HepG2 (cell line): ENCODE results near the gene CKS1B. TPM values are rescaled to one million over a fixed set of nuclear protein-coding genes. Genes with fewer than 3 reads are reported as not detected.
A peak's percentile ranks its signal among the peaks of the same experiment; 100 is the strongest.

Experiments used
- ARID5B ChIP-seq: IDR thresholded peaks from 2 replicates; pipeline ENCODE4 v1.4.0; 2020; ENCODE audit warnings: mild to moderate bottlenecking, missing genetic modification reagents
- CEBPG ChIP-seq: IDR thresholded peaks from 2 replicates; pipeline ENCODE4 v1.6.1; 2016
- DMTF1 ChIP-seq: sonication (generic); formaldehyde crosslinking; IDR thresholded peaks from 2 replicates; pipeline ENCODE4 v1.4.0; 2020; ENCODE audit warnings: mild to moderate bottlenecking, missing genetic modification reagents
- HNF4G ChIP-seq, 2 experiments: sonication (generic) in 1 of 2; formaldehyde crosslinking in 1 of 2; IDR thresholded peaks; 2 replicates each; pipeline versions ENCODE4 v1.4.0 to v1.6.1; 2011 to 2020; ENCODE audit warnings: borderline replicate concordance in 2 of 2, low read depth in 2 of 2, mild to moderate bottlenecking in 2 of 2, low read length in 1 of 2, missing genetic modification reagents in 1 of 2, moderate library complexity in 1 of 2
- KDM3A ChIP-seq: IDR thresholded peaks from 2 replicates; pipeline ENCODE4 v1.6.1; 2018; ENCODE audit warnings: low read depth, missing compliant biosample characterization
- MXI1 ChIP-seq: IDR thresholded peaks from 3 replicates; pipeline ENCODE4 v1.6.1; 2012; ENCODE audit warnings: low read depth, low read length, inconsistent platforms, borderline replicate concordance
- YEATS4 ChIP-seq: sonication (generic); formaldehyde crosslinking; IDR thresholded peaks from 2 replicates; pipeline ENCODE4 v1.4.0; 2020; ENCODE audit warnings: missing genetic modification reagents, borderline replicate concordance
- ZBTB7B ChIP-seq: sonication (generic); formaldehyde crosslinking; IDR thresholded peaks from 2 replicates; pipeline ENCODE4 v1.4.0; 2020; ENCODE audit warnings: missing genetic modification reagents
- ZNF34 ChIP-seq: sonication (generic); formaldehyde crosslinking; IDR thresholded peaks from 2 replicates; pipeline ENCODE4 v1.4.0; 2020; ENCODE audit warnings: mild to moderate bottlenecking, missing genetic modification reagents, borderline replicate concordance
- polyA plus RNA-seq, 8 experiments: library from polyadenylated mRNA; depleted of rRNA in 3 of 8; stranded (reverse) in 7 of 8; unstranded in 1 of 8; fragments of >200 nt; fragmentation: Illumina TruSeq in 4 of 8; extraction: Trizol in 4 of 8; gene quantifications; 2 replicates each; pipeline versions ENCODE4 v1.2.1 to v1.2.3, GENCODE V29; 2011 to 2016; ENCODE audit warnings: low read depth in 4 of 8, missing spikeins in 1 of 8, mixed read lengths in 1 of 8; ENCODE audit not compliant: insufficient read depth in 1 of 8
- total RNA-seq, 5 experiments: library from RNA; depleted of rRNA; stranded (reverse); fragments of >200 nt; fragmentation: Illumina TruSeq; extraction: Trizol; gene quantifications; 2 replicates each; pipeline ENCODE4 v1.2.3, GENCODE V29; 2016; ENCODE audit warnings: low read depth in 1 of 5
- TF ChIP-seq, protein P1 (sequence below): sonication (generic); formaldehyde crosslinking; IDR thresholded peaks from 2 replicates; pipeline ENCODE4 v1.5.1; 2020; ENCODE audit warnings: mild to moderate bottlenecking, missing genetic modification reagents, moderate library complexity
- TF ChIP-seq, protein P2 (sequence below): sonication (generic); formaldehyde crosslinking; conservative IDR thresholded peaks from 2 replicates; pipeline ENCODE4 v1.8.1; 2023; ENCODE audit warnings: missing genetic modification reagents
- TF ChIP-seq, protein P3 (sequence below): sonication (generic); formaldehyde crosslinking; IDR thresholded peaks from 2 replicates; pipeline ENCODE4 v1.8.1; 2022; ENCODE audit warnings: low read depth, mild to moderate bottlenecking, missing genetic modification reagents
- TF ChIP-seq, protein P4 (sequence below): sonication (generic); formaldehyde crosslinking; IDR thresholded peaks from 2 replicates; pipeline ENCODE4 v1.4.0; 2020; ENCODE audit warnings: missing genetic modification reagents

The CKS1B gene
- total and polyA plus RNA-seq, 2 of the 13 experiments (the other 11 are each of a cell fraction or from before 2014, with no cell fraction given), result 217 to 222 TPM

GRCh38 chr1:154936555-154937084 lies 37.9 kb upstream of the CKS1B start, which contains the start of gene PMVK (continued):
- TF ChIP-seq, protein P1, sequence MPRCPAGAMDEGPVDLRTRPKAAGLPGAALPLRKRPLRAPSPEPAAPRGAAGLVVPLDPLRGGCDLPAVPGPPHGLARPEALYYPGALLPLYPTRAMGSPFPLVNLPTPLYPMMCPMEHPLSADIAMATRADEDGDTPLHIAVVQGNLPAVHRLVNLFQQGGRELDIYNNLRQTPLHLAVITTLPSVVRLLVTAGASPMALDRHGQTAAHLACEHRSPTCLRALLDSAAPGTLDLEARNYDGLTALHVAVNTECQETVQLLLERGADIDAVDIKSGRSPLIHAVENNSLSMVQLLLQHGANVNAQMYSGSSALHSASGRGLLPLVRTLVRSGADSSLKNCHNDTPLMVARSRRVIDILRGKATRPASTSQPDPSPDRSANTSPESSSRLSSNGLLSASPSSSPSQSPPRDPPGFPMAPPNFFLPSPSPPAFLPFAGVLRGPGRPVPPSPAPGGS (CRISPR knock-in tag), result peak; percentile 99
- TF ChIP-seq, protein P2, sequence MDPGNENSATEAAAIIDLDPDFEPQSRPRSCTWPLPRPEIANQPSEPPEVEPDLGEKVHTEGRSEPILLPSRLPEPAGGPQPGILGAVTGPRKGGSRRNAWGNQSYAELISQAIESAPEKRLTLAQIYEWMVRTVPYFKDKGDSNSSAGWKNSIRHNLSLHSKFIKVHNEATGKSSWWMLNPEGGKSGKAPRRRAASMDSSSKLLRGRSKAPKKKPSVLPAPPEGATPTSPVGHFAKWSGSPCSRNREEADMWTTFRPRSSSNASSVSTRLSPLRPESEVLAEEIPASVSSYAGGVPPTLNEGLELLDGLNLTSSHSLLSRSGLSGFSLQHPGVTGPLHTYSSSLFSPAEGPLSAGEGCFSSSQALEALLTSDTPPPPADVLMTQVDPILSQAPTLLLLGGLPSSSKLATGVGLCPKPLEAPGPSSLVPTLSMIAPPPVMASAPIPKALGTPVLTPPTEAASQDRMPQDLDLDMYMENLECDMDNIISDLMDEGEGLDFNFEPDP (CRISPR knock-in tag), result peak; percentile 94; the same call in 1 of the 2 replicates
- peak; percentile 96 for TF ChIP-seq KDM3A (CRISPR knock-in tag)
- TF ChIP-seq CEBPG (CRISPR knock-in tag), result peak; percentile 69
- TF ChIP-seq HNF4G (IDR thresholded peaks at IDR 0.05; ENCODE audit: borderline replicate concordance, low read depth, low read length), result 0 out of 2 replicates have a peak, but pooled peaks have one; percentile 32
- peak; percentile 44; the same call in 1 of the 2 replicates for TF ChIP-seq HNF4G (CRISPR knock-in tag; IDR thresholded peaks at IDR 0.05; ENCODE audit: borderline replicate concordance, low read depth)
- TF ChIP-seq YEATS4 (CRISPR knock-in tag), result peak; percentile 77
- peak; percentile 97 for TF ChIP-seq DMTF1 (CRISPR knock-in tag)
- peak; percentile 22; the same call in 1 of the 2 replicates for TF ChIP-seq ZBTB7B (CRISPR knock-in tag)
- peak; percentile 81; the same call in 2 of the 3 replicates for TF ChIP-seq MXI1
- TF ChIP-seq, protein P3, sequence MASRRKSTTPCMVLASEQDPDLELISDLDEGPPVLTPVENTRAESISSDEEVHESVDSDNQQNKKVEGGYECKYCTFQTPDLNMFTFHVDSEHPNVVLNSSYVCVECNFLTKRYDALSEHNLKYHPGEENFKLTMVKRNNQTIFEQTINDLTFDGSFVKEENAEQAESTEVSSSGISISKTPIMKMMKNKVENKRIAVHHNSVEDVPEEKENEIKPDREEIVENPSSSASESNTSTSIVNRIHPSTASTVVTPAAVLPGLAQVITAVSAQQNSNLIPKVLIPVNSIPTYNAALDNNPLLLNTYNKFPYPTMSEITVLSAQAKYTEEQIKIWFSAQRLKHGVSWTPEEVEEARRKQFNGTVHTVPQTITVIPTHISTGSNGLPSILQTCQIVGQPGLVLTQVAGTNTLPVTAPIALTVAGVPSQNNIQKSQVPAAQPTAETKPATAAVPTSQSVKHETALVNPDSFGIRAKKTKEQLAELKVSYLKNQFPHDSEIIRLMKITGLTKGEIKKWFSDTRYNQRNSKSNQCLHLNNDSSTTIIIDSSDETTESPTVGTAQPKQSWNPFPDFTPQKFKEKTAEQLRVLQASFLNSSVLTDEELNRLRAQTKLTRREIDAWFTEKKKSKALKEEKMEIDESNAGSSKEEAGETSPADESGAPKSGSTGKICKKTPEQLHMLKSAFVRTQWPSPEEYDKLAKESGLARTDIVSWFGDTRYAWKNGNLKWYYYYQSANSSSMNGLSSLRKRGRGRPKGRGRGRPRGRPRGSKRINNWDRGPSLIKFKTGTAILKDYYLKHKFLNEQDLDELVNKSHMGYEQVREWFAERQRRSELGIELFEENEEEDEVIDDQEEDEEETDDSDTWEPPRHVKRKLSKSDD (CRISPR knock-in tag), result peak; percentile 95
- TF ChIP-seq, protein P4, sequence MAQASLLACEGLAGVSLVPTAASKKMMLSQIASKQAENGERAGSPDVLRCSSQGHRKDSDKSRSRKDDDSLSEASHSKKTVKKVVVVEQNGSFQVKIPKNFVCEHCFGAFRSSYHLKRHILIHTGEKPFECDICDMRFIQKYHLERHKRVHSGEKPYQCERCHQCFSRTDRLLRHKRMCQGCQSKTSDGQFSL (CRISPR knock-in tag), result peak; percentile 96
- peak; percentile 62 for TF ChIP-seq ARID5B
- TF ChIP-seq ZNF34, result peak; percentile 90; the same call in 1 of the 2 replicates
